ENCODE results near the gene ASB5. TPM values are rescaled to one million over a fixed set of nuclear protein-coding genes. Genes with fewer than 3 reads are reported as not detected.

The ASB5 gene
- total and polyA plus RNA-seq, 2 of the 8 experiments (the other 6 are each of a cell fraction or from before 2014, with no cell fraction given) = 0.02 TPM; not detected in 1

- ChIA-PET POLR2A (ENCODE audit: partially characterized antibody) (interaction anchor here (1.0 kb wide), 1 partner anchor 32 kb away, joined by 4 read pairs; no protein-coding TSS in a partner anchor), CTCF (ENCODE audit: partially characterized antibody) (interaction anchor here (4.0 kb wide), 1 partner anchor 10 kb away, joined by 14 read pairs; no protein-coding TSS in a partner anchor)
- Histone ChIP-seq H3K4me3 (ENCODE audit: extremely low read depth in 1 of 4, insufficient read depth in 2 of 4, low read depth in 3 of 4, low read length in 4 of 4) (no peak overlapping the region), H3K79me2 (ENCODE audit: control insufficient read depth in 1 of 2, insufficient read depth in 2 of 2, low read length in 2 of 2) (no peaks in the 10 kb centered on the region), H3K23me2 (ENCODE audit: low read depth, low read length) (no peaks in the 10 kb centered on the region), H3K79me1 (ENCODE audit: low read depth, low read length) (no peaks in the 10 kb centered on the region), H3K36me3 (ENCODE audit: control insufficient read depth in 2 of 4, insufficient read depth in 4 of 4, low read length in 3 of 4) (no peaks in the 10 kb centered on the region), H3K4ac (replicated peaks; ENCODE audit: insufficient read length, low read depth, low read length) (no peak overlapping the region), H3K9me3 (ENCODE audit: insufficient read depth in 2 of 2, low read depth in 1 of 2, low read length in 1 of 2) (no peaks in the 10 kb centered on the region), H3K27ac (ENCODE audit: low read depth, low read length) (no peak overlapping the region), H4K8ac (ENCODE audit: extremely low read depth, insufficient read depth, low read length) (no peak overlapping the region; the same call in 1 of the 2 replicates), H3K14ac (ENCODE audit: insufficient read length) (no peak overlapping the region), H2AFZ (ENCODE audit: low read length) (no peak overlapping the region), H3K18ac (ENCODE audit: extremely low read depth, low read length) (no peak overlapping the region), H2AK5ac (ENCODE audit: low read depth, low read length) (no peak overlapping the region), H3K56ac (replicated peaks; ENCODE audit: insufficient read length, low read depth, low read length) (no peak overlapping the region), H2BK20ac (ENCODE audit: low read length) (no peak overlapping the region), H3K4me2 (ENCODE audit: insufficient read depth in 1 of 2, low read depth in 2 of 2, low read length in 2 of 2) (no peak overlapping the region), H3K4me1 (replicated peaks in 1 of 4; ENCODE audit: control insufficient read depth in 3 of 4, insufficient read depth in 4 of 4, low read length in 3 of 4) (no peaks in the 10 kb centered on the region), H3K9ac (replicated peaks in 1 of 4; ENCODE audit: extremely low read depth in 1 of 4, low read depth in 3 of 4, low read length in 3 of 4) (no peak overlapping the region), H2BK12ac (ENCODE audit: low read depth, low read length) (no peak overlapping the region), H2BK120ac (replicated peaks; ENCODE audit: low read depth, low read length) (no peak overlapping the region), H4K91ac (replicated peaks; ENCODE audit: insufficient read length, low read length) (no peak overlapping the region), H3K27me3 (replicated peaks in 1 of 4; ENCODE audit: control insufficient read depth in 3 of 4, extremely low read depth in 1 of 4, insufficient read depth in 3 of 4, low read length in 3 of 4) (no peaks in the 10 kb centered on the region), H2BK5ac (ENCODE audit: low read depth, low read length) (no peak overlapping the region), H4K20me1 (replicated peaks in 1 of 2; ENCODE audit: control insufficient read depth in 1 of 2, insufficient read depth in 2 of 2, low read length in 2 of 2) (no peaks in the 10 kb centered on the region), H3K23ac (ENCODE audit: insufficient read length) (no peak overlapping the region), H2BK15ac (ENCODE audit: low read length) (no peak overlapping the region), H4K5ac (ENCODE audit: insufficient read length, low read depth, low read length) (no peak overlapping the region)
- DNase-seq (ENCODE audit: low read depth in 1 of 2, low spot score in 2 of 2) (no peak), FAIRE-seq (no peak)
- 91% methylated on average over 3 of the region's 3 CpGs; no CpG with 5 or more reads in 1 of the 2 experiments for WGBS, 2 experiments (ENCODE audit: extremely low coverage in 1 of 2, insufficient coverage in 1 of 2, insufficient read length in 1 of 2, insufficient replicate concordance in 2 of 2, low coverage in 1 of 2, low lambda C conversion rate in 2 of 2, missing lambda C conversion rate in 1 of 2)
- TF ChIP-seq USF2 (IDR thresholded peaks at IDR 0.05; ENCODE audit: low read length) = no peak
- no peak for TF ChIP-seq EGR1 (IDR thresholded peaks at IDR 0.05; ENCODE audit: borderline replicate concordance, low read depth, low read length)
- no peak for TF ChIP-seq CEBPB (IDR thresholded peaks at IDR 0.05; ENCODE audit: low read depth, low read length)
- no peak for TF ChIP-seq CTBP2 (IDR thresholded peaks at IDR 0.05; ENCODE audit: borderline replicate concordance, insufficient read depth, insufficient read length, low read length)
- no peak for TF ChIP-seq TEAD4 (IDR thresholded peaks at IDR 0.05; ENCODE audit: low read depth, low read length)
- no peak for TF ChIP-seq RFX5 (IDR thresholded peaks at IDR 0.05; ENCODE audit: borderline replicate concordance, low read depth, low read length)
- TF ChIP-seq NRF1 (IDR thresholded peaks at IDR 0.05; ENCODE audit: low read depth, low read length) = no peak
- no peak for TF ChIP-seq SAP30 (IDR thresholded peaks at IDR 0.05; ENCODE audit: insufficient read depth, insufficient replicate concordance, low read length)
- TF ChIP-seq CTCF (IDR thresholded peaks at IDR 0.05; ENCODE audit: control extremely low read depth in 1 of 3, insufficient read depth in 1 of 3, low read depth in 1 of 3, low read length in 3 of 3) = no peak
- no peak for TF ChIP-seq HDAC6 (IDR thresholded peaks at IDR 0.05; ENCODE audit: low read depth, low read length)
- no peak for TF ChIP-seq SRF (IDR thresholded peaks at IDR 0.05; ENCODE audit: low read depth, low read length)
Measured at GRCh38 chr4:176286728-176287127, 17.7 kb upstream of the ASB5 start.

Data from H1 (cell line).